Renal cortex interstitium (tissue), 15 donors: ENCODE data around the gene FTHL17. TPM values are rescaled to one million over a fixed set of nuclear protein-coding genes. Genes with fewer than 3 reads are reported as not detected.

ENCODE experiments used
- DNase-seq, 11 donors: peaks; one replicate each; pipeline ENCODE4 v3.0.0-alpha.2; 2013; ENCODE audit warnings: low read depth in 9 of 11, low spot score in 4 of 11; ENCODE audit errors: extremely low read depth in 1 of 11
- long read RNA-seq, 16 experiments: transcript quantifications; one replicate each; lab custom pipeline, GENCODE V29; 2026
- polyA plus RNA-seq, 3 donors: library from polyadenylated mRNA; unstranded; fragments of 120-200 nt; gene quantifications; one replicate each; pipeline ENCODE4 v1.2.1, GENCODE V29; 2013; ENCODE audit not compliant: insufficient read length in 3 of 3

FTHL17 gene
- not detected for polyA plus RNA-seq
- long read RNA-seq, donor 1: 0 reads
- long read RNA-seq, donor 2: 0 reads
- long read RNA-seq, donor 3: 0 reads
- long read RNA-seq, donor 4: 0 reads
- long read RNA-seq, donor 5: 0 reads
- long read RNA-seq, donor 6: 0 reads
- long read RNA-seq, donor 7: 0 reads
- long read RNA-seq, donor 8: 0 reads
- long read RNA-seq, donor 9: 0 reads
- long read RNA-seq, donor 10: 0 reads
- long read RNA-seq, donor 11: 0 reads
- long read RNA-seq, donor 12: 0 reads
- long read RNA-seq, donor 13: 0 reads
- long read RNA-seq, donor 14: 0 reads
- long read RNA-seq, donor 15: 0 reads
- long read RNA-seq, donor 16: 0 reads

- DNase-seq: no peak
Measured at GRCh38 chrX:31071725-31072124, at the start of gene FTHL17. Gene FTHL17, minus strand, starts transcription at chrX:31072041. Its CDS starts 88 bp downstream, at chrX:31071953.

- no peak for DNase-seq
Measured at GRCh38 chrX:31117266-31117665, 45.4 kb upstream of the FTHL17 start.

DNA sequence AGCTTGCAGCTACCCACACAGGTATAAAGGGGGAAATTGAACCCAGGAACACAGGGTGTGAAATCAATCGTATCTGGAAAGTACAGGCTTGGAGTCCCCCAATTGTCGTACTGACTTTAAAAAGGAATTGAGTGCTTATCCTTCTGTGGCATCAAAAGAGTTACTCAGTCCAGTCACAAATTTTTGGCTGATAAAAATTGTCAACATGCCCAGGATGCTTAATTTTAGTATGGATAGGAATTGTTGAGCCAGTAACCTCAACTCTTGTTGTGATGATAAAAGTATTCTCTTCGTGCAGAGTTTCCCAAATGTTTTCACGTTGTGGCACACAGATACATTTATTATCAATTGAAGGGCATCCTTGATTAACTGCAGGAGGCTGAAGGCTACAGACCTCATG lies 43.6 kb upstream of the FTHL17 start:
- no peak for DNase-seq

DNA sequence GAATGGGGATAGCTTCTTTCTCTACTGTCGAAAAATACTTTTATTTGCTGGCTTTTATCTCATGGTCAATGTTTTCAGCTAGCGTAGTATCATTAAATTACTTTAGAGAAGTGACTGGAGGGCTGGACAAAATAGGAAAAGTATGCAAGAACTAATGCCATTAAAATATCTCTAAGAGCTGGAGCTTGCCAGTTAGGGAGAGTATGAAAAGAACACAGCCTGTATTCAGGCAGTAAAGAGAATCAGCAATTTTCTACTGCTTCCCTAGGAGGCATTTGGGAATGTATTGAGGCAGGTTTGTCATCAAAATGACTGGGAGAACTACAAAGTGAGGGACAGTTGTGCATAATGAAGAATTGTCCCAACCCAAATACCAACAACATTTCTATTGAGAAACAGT lies 43.0 kb upstream of the FTHL17 start:
- DNase-seq: no peak

- no peak for DNase-seq
Measured at GRCh38 chrX:31112226-31112999, 40.6 kb upstream of the FTHL17 start.

- no peak for DNase-seq
Measured at GRCh38 chrX:31110657-31111056, 38.8 kb upstream of the FTHL17 start.

DNA sequence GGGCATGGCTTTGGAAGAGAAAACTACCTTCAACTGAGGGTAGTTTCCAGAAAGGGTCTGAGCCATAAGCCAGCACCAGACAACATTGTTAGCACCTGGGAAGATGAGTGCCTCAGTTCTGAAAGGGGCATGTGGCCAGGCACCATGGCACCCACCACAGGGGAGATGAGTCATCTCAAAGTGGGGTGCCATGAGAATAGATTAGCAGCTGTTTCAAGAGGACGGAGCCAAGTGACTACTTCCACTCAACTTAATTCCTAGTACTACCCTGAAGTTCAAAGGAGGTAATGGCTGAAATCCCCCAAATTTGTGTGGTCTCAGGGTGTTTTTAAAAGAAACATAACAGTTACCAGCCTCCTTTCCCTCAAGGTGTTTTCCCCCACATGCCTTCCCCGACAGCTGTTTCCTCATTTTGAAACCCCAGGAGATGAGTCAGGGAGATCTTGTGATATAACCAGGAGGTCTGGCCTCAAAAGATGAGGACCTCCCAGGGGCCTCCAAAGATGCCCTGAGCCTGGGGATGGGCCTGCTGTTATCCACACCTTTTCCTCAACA lies 27.8 kb upstream of the FTHL17 start:
- DNase-seq: no peak

GRCh38 chrX:31098079-31098478 lies 26.2 kb upstream of the FTHL17 start:
- DNase-seq: no peak

- DNase-seq: no peak
Measured at GRCh38 chrX:31093639-31093975, 21.8 kb upstream of the FTHL17 start.

GRCh38 chrX:31092970-31093638 lies 21.3 kb upstream of the FTHL17 start:
- no peak for DNase-seq

- no peak for DNase-seq
Measured at GRCh38 chrX:31092476-31092875, 20.6 kb upstream of the FTHL17 start.

GRCh38 chrX:31091819-31092218 lies 20.0 kb upstream of the FTHL17 start:
- no peak for DNase-seq

GRCh38 chrX:31074522-31074921 lies 2.7 kb upstream of the FTHL17 start:
- DNase-seq: no peak

DNA sequence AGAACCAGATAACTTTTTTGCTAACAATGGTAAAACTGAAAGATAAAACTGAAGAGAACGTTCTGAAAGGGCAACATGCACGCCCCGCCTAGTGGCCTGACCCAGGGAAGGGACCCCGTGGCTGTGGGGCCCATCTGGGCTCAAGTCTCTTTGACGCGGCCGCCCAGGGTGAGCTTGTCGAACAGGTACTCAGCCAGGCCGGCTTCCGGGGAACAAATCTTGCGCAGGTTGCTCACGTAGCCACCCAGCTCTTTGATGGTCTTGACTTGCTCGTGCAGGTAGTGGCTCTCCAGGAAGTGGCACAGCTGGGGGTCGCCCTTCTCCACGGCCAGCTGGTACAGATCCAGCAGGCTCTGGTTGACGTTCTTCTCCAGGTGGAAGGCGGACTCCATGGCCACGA lies 579 bp downstream of the FTHL17 start:
- no peak for DNase-seq

- DNase-seq: no peak
Measured at GRCh38 chrX:31070057-31070468, 1.8 kb downstream of the FTHL17 start.

DNA sequence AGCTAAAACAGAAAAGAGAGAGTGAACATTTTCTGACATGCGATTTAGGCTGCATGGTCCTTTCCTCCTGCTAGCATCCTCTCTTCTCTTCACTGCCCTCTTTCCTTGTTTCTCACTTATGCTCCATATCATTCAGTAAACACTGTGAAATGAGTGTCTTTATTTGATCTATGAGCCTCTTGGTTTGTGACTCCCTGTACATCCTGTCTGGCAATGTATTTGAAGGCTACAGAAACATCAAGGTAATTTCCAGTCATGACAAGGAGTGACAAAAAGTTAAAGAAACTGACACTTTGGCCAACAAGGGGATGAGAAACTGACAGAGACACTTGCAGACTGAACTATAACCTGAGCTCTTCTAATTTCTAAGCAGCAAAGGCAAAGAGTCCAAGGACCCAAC lies 8.7 kb downstream of the FTHL17 start:
- DNase-seq: no peak

- DNase-seq: no peak
Measured at GRCh38 chrX:31061091-31061490, 10.8 kb downstream of the FTHL17 start.

- no peak for DNase-seq
Measured at GRCh38 chrX:31060016-31060415, 11.8 kb downstream of the FTHL17 start.

DNA sequence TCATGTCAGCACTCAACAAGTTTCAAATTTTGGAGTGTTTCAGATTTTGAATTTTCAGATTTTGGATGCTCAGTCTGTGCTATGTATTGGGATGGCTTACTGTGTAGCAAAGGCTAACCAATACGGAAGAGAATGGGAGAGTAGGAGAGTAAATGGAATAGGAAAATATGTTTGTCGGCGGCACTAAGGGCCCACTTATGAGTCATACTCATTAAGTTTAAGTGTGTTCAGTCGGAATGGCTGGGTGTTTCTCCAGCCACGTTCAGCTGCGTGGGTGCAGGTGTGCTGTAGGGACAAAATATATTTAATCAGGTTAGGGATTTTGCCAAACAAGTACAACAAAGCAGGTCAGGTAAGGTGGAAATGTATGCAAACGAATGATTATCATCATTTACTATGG lies 13.6 kb downstream of the FTHL17 start:
- no peak for DNase-seq

GRCh38 chrX:31057691-31058090 lies 14.2 kb downstream of the FTHL17 start:
- DNase-seq: no peak
